Mononuclear cell (primary cell): Measurements from ENCODE around the gene CYP4F12. TPM values are rescaled to one million over a fixed set of nuclear protein-coding genes. Genes with fewer than 3 reads are reported as not detected.
"Not testable (repeated sequence)": the region's sequence is repeated elsewhere in the genome, so short reads cannot be mapped to it uniquely, and the experiment has no call there.

Experiments
- H3K27me3 ChIP-seq: 2 replicates; pipeline ENCODE4 v1.6.0; 2011; ENCODE audit warnings: low read length, control low read depth; ENCODE audit not compliant: insufficient read depth
- H3K4me1 ChIP-seq: 2 replicates; pipeline ENCODE4 v1.5.1; 2011; ENCODE audit warnings: mild to moderate bottlenecking, low read length, control low read depth; ENCODE audit not compliant: insufficient read depth
- H3K4me3 ChIP-seq: 2 replicates; pipeline ENCODE4 v1.5.1; 2011; ENCODE audit warnings: mild to moderate bottlenecking, low read length, moderate library complexity
- H3K9me3 ChIP-seq: 2 replicates; pipeline ENCODE4 v1.5.1; 2011; ENCODE audit warnings: low read depth, mild to moderate bottlenecking, control low read depth, low read length
- total RNA-seq: library from RNA; depleted of rRNA; stranded (reverse); fragments of >200 nt; gene quantifications from one replicate; pipeline ENCODE4 v1.2.3, GENCODE V29; 2012

The CYP4F12 gene
- total RNA-seq, 1 donor: 0.42 TPM

- Histone ChIP-seq H3K9me3 (no peaks in the 10 kb centered on the region), H3K4me3 (no peak overlapping the region), H3K4me1 (peaks cover 37% of the 10 kb centered on the region), H3K27me3 (no peaks in the 10 kb centered on the region)
Measured at GRCh38 chr19:15641901-15642491, 30.9 kb upstream of the CYP4F12 start.

- no peaks in the 10 kb centered on the region for H3K9me3 ChIP-seq
Measured at GRCh38 chr19:15642807-15643206, 30.1 kb upstream of the CYP4F12 start.

GRCh38 chr19:15643387-15643786 is 29.5 kb upstream of the CYP4F12 start:
- no peak overlapping the region for H3K4me3 ChIP-seq
- H3K4me1 ChIP-seq: peaks cover 37% of the 10 kb centered on the region
- H3K27me3 ChIP-seq: no peaks in the 10 kb centered on the region
- no peaks in the 10 kb centered on the region for H3K9me3 ChIP-seq

More at GRCh38 chr19:15642807-15643206, 30.1 kb upstream of the CYP4F12 start:
- Histone ChIP-seq H3K4me1 (peaks cover 37% of the 10 kb centered on the region), H3K4me3 (no peak overlapping the region), H3K27me3 (no peaks in the 10 kb centered on the region)

- H3K4me1 ChIP-seq: peaks cover 37% of the 10 kb centered on the region
- H3K9me3 ChIP-seq: no peaks in the 10 kb centered on the region
- H3K27me3 ChIP-seq: no peaks in the 10 kb centered on the region
- H3K4me3 ChIP-seq: no peak overlapping the region
Measured at GRCh38 chr19:15644066-15644741, 28.7 kb upstream of the CYP4F12 start.

GRCh38 chr19:15644816-15645215 is 28.1 kb upstream of the CYP4F12 start:
- H3K27me3 ChIP-seq: no peaks in the 10 kb centered on the region
- peaks cover 33% of the 10 kb centered on the region for H3K4me1 ChIP-seq
- no peak overlapping the region for H3K4me3 ChIP-seq
- no peaks in the 10 kb centered on the region for H3K9me3 ChIP-seq

- no peaks in the 10 kb centered on the region for H3K9me3 ChIP-seq
- no peaks in the 10 kb centered on the region for H3K4me1 ChIP-seq
- H3K27me3 ChIP-seq: peaks cover 6% of the 10 kb centered on the region
- no peak overlapping the region for H3K4me3 ChIP-seq
Measured at GRCh38 chr19:15649526-15649925, 23.4 kb upstream of the CYP4F12 start.

GRCh38 chr19:15650123-15650522 is 22.8 kb upstream of the CYP4F12 start:
- not testable (repeated sequence) for H3K4me1 ChIP-seq, H3K27me3 ChIP-seq, H3K9me3 ChIP-seq, H3K4me3 ChIP-seq

GRCh38 chr19:15651791-15652190 is 21.1 kb upstream of the CYP4F12 start:
- Histone ChIP-seq H3K27me3 (peaks cover 8% of the 10 kb centered on the region), H3K9me3 (no peaks in the 10 kb centered on the region), H3K4me3 (no peak overlapping the region)

GRCh38 chr19:15652559-15653278 is 20.2 kb upstream of the CYP4F12 start:
- H3K4me3 ChIP-seq: no peak overlapping the region

More at GRCh38 chr19:15651791-15652190, 21.1 kb upstream of the CYP4F12 start:
- H3K4me1 ChIP-seq: no peaks in the 10 kb centered on the region

GRCh38 chr19:15656467-15656866 is 16.4 kb upstream of the CYP4F12 start:
- H3K4me1 ChIP-seq: no peaks in the 10 kb centered on the region
- H3K27me3 ChIP-seq: peaks cover 11% of the 10 kb centered on the region
- H3K9me3 ChIP-seq: no peaks in the 10 kb centered on the region

More at GRCh38 chr19:15652559-15653278, 20.2 kb upstream of the CYP4F12 start:
- no peaks in the 10 kb centered on the region for H3K4me1 ChIP-seq
- peaks cover 8% of the 10 kb centered on the region for H3K27me3 ChIP-seq
- no peaks in the 10 kb centered on the region for H3K9me3 ChIP-seq

GRCh38 chr19:15663247-15663646 is 9.6 kb upstream of the CYP4F12 start:
- Histone ChIP-seq H3K9me3 (no peaks in the 10 kb centered on the region), H3K27me3 (peaks cover 4% of the 10 kb centered on the region), H3K4me3 (no peak overlapping the region), H3K4me1 (peaks cover 4% of the 10 kb centered on the region)

More at GRCh38 chr19:15656467-15656866, 16.4 kb upstream of the CYP4F12 start:
- H3K4me3 ChIP-seq: no peak overlapping the region

GRCh38 chr19:15666186-15666585 is 6.7 kb upstream of the CYP4F12 start:
- Histone ChIP-seq H3K4me1 (peaks cover 4% of the 10 kb centered on the region), H3K9me3 (no peaks in the 10 kb centered on the region), H3K27me3 (peaks cover 2% of the 10 kb centered on the region), H3K4me3 (no peak overlapping the region)

GRCh38 chr19:15666883-15667282 is 6.0 kb upstream of the CYP4F12 start:
- no peak overlapping the region for H3K4me3 ChIP-seq
- peaks cover 4% of the 10 kb centered on the region for H3K4me1 ChIP-seq
- no peaks in the 10 kb centered on the region for H3K9me3 ChIP-seq
- H3K27me3 ChIP-seq: peaks cover 2% of the 10 kb centered on the region

- Histone ChIP-seq H3K4me3 (no peak overlapping the region), H3K4me1 (peaks cover 4% of the 10 kb centered on the region), H3K27me3 (peaks cover 2% of the 10 kb centered on the region), H3K9me3 (no peaks in the 10 kb centered on the region)
Measured at GRCh38 chr19:15669440-15669839, 3.4 kb upstream of the CYP4F12 start.

- no peak overlapping the region for H3K4me3 ChIP-seq
- H3K27me3 ChIP-seq: peaks cover 2% of the 10 kb centered on the region
- peaks cover 4% of the 10 kb centered on the region for H3K4me1 ChIP-seq
- H3K9me3 ChIP-seq: no peaks in the 10 kb centered on the region
Measured at GRCh38 chr19:15669891-15670290, 3.0 kb upstream of the CYP4F12 start.
